K562 (cell line): Measurements from ENCODE around the gene SLC25A36. TPM values are rescaled to one million over a fixed set of nuclear protein-coding genes. Genes with fewer than 3 reads are reported as not detected.

ENCODE experiments used
- ATAC-seq: fragments of 200-7000 bp; cut with Tn5 transposase; 3 replicates; pipeline ENCODE4 v1.9.1; 2020; ENCODE audit warnings: moderate library complexity
- BruUV-seq: library from RNA; stranded (reverse); fragments of 400-500 nt; replicated peaks from 2 replicates; lab custom pipeline; 2021; lab: Mats Ljungman, UMichigan
- CTCF ChIA-PET: fragments of 300-600 bp; formaldehyde crosslinking; extraction: SDS; loops from one replicate; lab custom pipeline; 2021; ENCODE audit warnings: low intra/inter-chr PET ratio; lab: Yijun Ruan, JAX
- POLR2A ChIA-PET: fragments of 300-600, 350-650 bp; sonication (Branson Sonifier 250); formaldehyde crosslinking; extraction: SDS; loops from one replicate; lab custom pipeline; 2021; ENCODE audit warnings: antibody characterized with exemption, inconsistent platforms; lab: Yijun Ruan, JAX
- DNase-seq, 4 experiments: peaks; one replicate each; pipeline versions ENCODE4 v3.0.0 to v3.0.0-alpha.2; 2011 to 2018; ENCODE audit warnings: low spot score in 3 of 4, mixed read lengths in 3 of 4; ENCODE audit errors: extremely low read depth in 1 of 4
- FAIRE-seq: peaks from 2 replicates; lab custom pipeline; 2011; peaks lifted over from hg19 to GRCh38; lab: Jason Lieb, UNC
- H2AFZ ChIP-seq: 2 replicates; pipeline ENCODE4 v1.6.0; 2011; ENCODE audit warnings: low read depth, low read length, control low read depth, inconsistent platforms
- H3K27ac ChIP-seq: fragments of 200-600 bp; 3 replicates; pipeline ENCODE4 v1.8.0; 2011; ENCODE audit warnings: low read depth, mild to moderate bottlenecking, control low read depth, inconsistent platforms, low read length, moderate library complexity, mixed read lengths; ENCODE audit errors: extremely low read depth
- H3K27me3 ChIP-seq, 2 experiments: fragments of 300-600 bp in 1 of 2; 2 replicates in 1 of 2; 3 replicates in 1 of 2; pipeline versions ENCODE4 v1.6.0 to v1.8.0; 2011; ENCODE audit warnings: inconsistent platforms in 2 of 2, low read length in 2 of 2, mild to moderate bottlenecking in 1 of 2, mixed read lengths in 1 of 2, moderate library complexity in 1 of 2; ENCODE audit not compliant: control insufficient read depth in 2 of 2, insufficient read depth in 2 of 2
- H3K36me3 ChIP-seq: fragments of 300-600 bp; 3 replicates; pipeline ENCODE4 v1.8.0; 2011; ENCODE audit warnings: mild to moderate bottlenecking, low read length, inconsistent platforms; ENCODE audit not compliant: control insufficient read depth, insufficient read depth
- H3K4me1 ChIP-seq, 2 experiments: fragments of 200-600 bp in 1 of 2; replicated peaks in 1 of 2; 2 replicates in 1 of 2; 3 replicates in 1 of 2; pipeline versions ENCODE4 v1.5.1 to v1.8.0; 2011; ENCODE audit warnings: inconsistent platforms in 2 of 2, low read length in 2 of 2, mild to moderate bottlenecking in 1 of 2, mixed read lengths in 1 of 2, moderate library complexity in 1 of 2; ENCODE audit not compliant: control insufficient read depth in 2 of 2, insufficient read depth in 2 of 2
- H3K4me2 ChIP-seq: 2 replicates; pipeline ENCODE4 v1.6.1; 2011; ENCODE audit warnings: low read length, control low read depth, inconsistent platforms, mixed read lengths; ENCODE audit not compliant: insufficient read depth
- H3K4me3 ChIP-seq: fragments of 200-600 bp; sonication (generic), shearing (Covaris generic); 2 replicates; pipeline ENCODE4 v1.5.1; 2016; ENCODE audit warnings: control low read depth, inconsistent platforms
- H3K79me2 ChIP-seq: fragments of 200-600 bp; 3 replicates; pipeline ENCODE4 v1.8.0; 2011; ENCODE audit warnings: low read length, inconsistent platforms; ENCODE audit not compliant: control insufficient read depth, insufficient read depth
- H3K9ac ChIP-seq, 2 experiments: 2 replicates each; pipeline versions ENCODE4 v1.6.0 to v1.6.1; 2011; ENCODE audit warnings: low read depth in 2 of 2, low read length in 2 of 2, control low read depth in 1 of 2, inconsistent platforms in 1 of 2, mild to moderate bottlenecking in 1 of 2, mixed read lengths in 1 of 2; ENCODE audit not compliant: insufficient read depth in 1 of 2
- H3K9me1 ChIP-seq: one replicate; pipeline ENCODE4 v1.6.0; 2011; ENCODE audit warnings: inconsistent platforms, mild to moderate bottlenecking, low read length, moderate library complexity; ENCODE audit not compliant: control insufficient read depth, insufficient read depth
- H3K9me3 ChIP-seq: replicated peaks from 2 replicates; pipeline ENCODE4 v1.5.1; 2011; ENCODE audit warnings: low read depth, low read length, inconsistent platforms; ENCODE audit not compliant: control insufficient read depth, insufficient read depth
- H4K20me1 ChIP-seq: replicated peaks from 2 replicates; pipeline ENCODE4 v1.6.1; 2011; ENCODE audit warnings: low read length, inconsistent platforms, mixed read lengths; ENCODE audit not compliant: control insufficient read depth, insufficient read depth
- ADNP ChIP-seq: fragments of 200-800 bp; sonication (Bioruptor generic); IDR thresholded peaks from 2 replicates; pipeline ENCODE4 v1.6.1; 2016; ENCODE audit warnings: missing genetic modification characterization, missing compliant biosample characterization
- ESRRA ChIP-seq: fragments of 450-650 bp; IDR thresholded peaks from 2 replicates; pipeline ENCODE4 v1.6.1; 2014; ENCODE audit warnings: low read depth, mild to moderate bottlenecking, moderate library complexity, borderline replicate concordance
- HNRNPH1 ChIP-seq: fragments of 200-400 bp; formaldehyde crosslinking; optimal IDR thresholded peaks from 2 replicates; pipeline ENCODE3; 2017; ENCODE audit warnings: low read depth, mild to moderate bottlenecking, low read length, moderate library complexity
- JUNB ChIP-seq: fragments of 450-650 bp; formaldehyde crosslinking; conservative IDR thresholded peaks from 2 replicates; pipeline ENCODE4 v1.4.0; 2020; ENCODE audit warnings: mild to moderate bottlenecking
- KLF1 ChIP-seq: fragments of 450-650 bp; IDR thresholded peaks from 2 replicates; pipeline ENCODE4 v1.6.1; 2016; ENCODE audit warnings: missing genetic modification characterization, missing compliant biosample characterization
- WGBS: fragments of 100-300 bp; shearing (Covaris generic); methylation state at CpG from one replicate; pipeline ENCODE4 v1.1.6; 2016; ENCODE audit warnings: low coverage, mixed read lengths; ENCODE audit not compliant: insufficient coverage; ENCODE audit errors: missing lambda C conversion rate; 5-methylcytosine and 5-hydroxymethylcytosine counted together
- in situ Hi-C: fragments of 300-500 bp; cut with MboI; formaldehyde crosslinking; loops from 4 replicates; pipeline ENCODE4 v1.15.0; 2018; ENCODE audit warnings: inconsistent platforms, mixed read lengths
- intact Hi-C: fragments of 100-400 bp; cut with micrococcal nuclease; formaldehyde crosslinking; loops from 2 replicates; pipeline ENCODE4 v1.14.2; 2022
- polyA plus RNA-seq, 8 experiments: library from polyadenylated mRNA; depleted of rRNA in 4 of 8; stranded (reverse) in 5 of 8; unstranded in 3 of 8; fragments of >200 nt; fragmentation: Nextera tagmentation in 2 of 8; fragmentation: Illumina TruSeq in 1 of 8; extraction: Ambion mirVana in 2 of 8; extraction: Trizol in 1 of 8; gene quantifications; 2 replicates each; pipeline versions ENCODE4 v1.2.1 to v1.2.3, GENCODE V29; 2011 to 2014; ENCODE audit warnings: inconsistent platforms in 1 of 8, missing spikeins in 1 of 8
- total RNA-seq, 7 experiments: library from RNA; depleted of rRNA in 6 of 7; stranded (reverse); fragments of >200 nt in 6 of 7; fragmentation: Illumina TruSeq in 2 of 7; extraction: Trizol in 2 of 7; gene quantifications; 2 replicates each; pipeline versions ENCODE4 v1.2.1 to v1.2.3, GENCODE V29; 2011 to 2021; ENCODE audit warnings: low replicate concordance in 1 of 7
- TF ChIP-seq, protein P1 (sequence below): fragments of 250-450 bp; sonication (Bioruptor Pico); IDR thresholded peaks from 2 replicates; pipeline ENCODE4 v1.4.0; 2020; ENCODE audit warnings: mild to moderate bottlenecking, moderate library complexity, borderline replicate concordance
- TF ChIP-seq, protein P2 (sequence below): IDR thresholded peaks from 3 replicates; pipeline ENCODE4 v1.6.1; 2011; ENCODE audit warnings: borderline replicate concordance, mild to moderate bottlenecking; ENCODE audit not compliant: insufficient read length, insufficient read depth
- TF ChIP-seq, protein P3 (sequence below): fragments of 450-650 bp; IDR thresholded peaks from 2 replicates; pipeline ENCODE4 v1.6.1; 2018; ENCODE audit not compliant: partially characterized antibody

Gene SLC25A36
- total and polyA plus RNA-seq, 9 of the 15 experiments (the other 6 are each of a cell fraction or from before 2014, with no cell fraction given), result 12.0 to 95.3 (median 43.3) TPM

DNA sequence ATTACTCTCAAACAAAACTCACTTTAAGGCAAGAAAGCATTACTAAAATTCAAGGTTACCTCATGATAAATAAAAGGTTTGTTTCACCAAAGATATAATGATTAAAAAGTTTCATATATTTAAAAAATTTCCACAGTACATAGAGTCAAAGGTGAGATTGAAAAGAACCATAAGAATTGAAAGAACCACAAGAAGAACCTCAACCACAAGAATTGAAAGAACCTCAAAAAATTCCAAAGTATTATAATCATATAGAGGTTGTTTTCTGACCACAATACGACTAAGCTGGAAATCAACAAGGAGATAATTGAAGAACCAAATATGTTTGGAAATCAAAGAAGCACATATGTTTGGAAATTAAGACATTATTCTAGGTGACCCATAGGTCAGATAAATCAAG, 52.7 kb downstream of the SLC25A36 start:
- ATAC-seq, result no peak
- H3K9ac ChIP-seq, result no peak overlapping the region
- in situ Hi-C loops, result no loop called here
- TF ChIP-seq JUNB (no peak), ESRRA (no peak), KLF1 (no peak), ADNP (no peak), HNRNPH1 (no peak)
- TF ChIP-seq, protein P1, sequence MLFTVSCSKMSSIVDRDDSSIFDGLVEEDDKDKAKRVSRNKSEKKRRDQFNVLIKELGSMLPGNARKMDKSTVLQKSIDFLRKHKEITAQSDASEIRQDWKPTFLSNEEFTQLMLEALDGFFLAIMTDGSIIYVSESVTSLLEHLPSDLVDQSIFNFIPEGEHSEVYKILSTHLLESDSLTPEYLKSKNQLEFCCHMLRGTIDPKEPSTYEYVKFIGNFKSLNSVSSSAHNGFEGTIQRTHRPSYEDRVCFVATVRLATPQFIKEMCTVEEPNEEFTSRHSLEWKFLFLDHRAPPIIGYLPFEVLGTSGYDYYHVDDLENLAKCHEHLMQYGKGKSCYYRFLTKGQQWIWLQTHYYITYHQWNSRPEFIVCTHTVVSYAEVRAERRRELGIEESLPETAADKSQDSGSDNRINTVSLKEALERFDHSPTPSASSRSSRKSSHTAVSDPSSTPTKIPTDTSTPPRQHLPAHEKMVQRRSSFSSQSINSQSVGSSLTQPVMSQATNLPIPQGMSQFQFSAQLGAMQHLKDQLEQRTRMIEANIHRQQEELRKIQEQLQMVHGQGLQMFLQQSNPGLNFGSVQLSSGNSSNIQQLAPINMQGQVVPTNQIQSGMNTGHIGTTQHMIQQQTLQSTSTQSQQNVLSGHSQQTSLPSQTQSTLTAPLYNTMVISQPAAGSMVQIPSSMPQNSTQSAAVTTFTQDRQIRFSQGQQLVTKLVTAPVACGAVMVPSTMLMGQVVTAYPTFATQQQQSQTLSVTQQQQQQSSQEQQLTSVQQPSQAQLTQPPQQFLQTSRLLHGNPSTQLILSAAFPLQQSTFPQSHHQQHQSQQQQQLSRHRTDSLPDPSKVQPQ (CRISPR knock-in tag), result no peak
- TF ChIP-seq, protein P2, sequence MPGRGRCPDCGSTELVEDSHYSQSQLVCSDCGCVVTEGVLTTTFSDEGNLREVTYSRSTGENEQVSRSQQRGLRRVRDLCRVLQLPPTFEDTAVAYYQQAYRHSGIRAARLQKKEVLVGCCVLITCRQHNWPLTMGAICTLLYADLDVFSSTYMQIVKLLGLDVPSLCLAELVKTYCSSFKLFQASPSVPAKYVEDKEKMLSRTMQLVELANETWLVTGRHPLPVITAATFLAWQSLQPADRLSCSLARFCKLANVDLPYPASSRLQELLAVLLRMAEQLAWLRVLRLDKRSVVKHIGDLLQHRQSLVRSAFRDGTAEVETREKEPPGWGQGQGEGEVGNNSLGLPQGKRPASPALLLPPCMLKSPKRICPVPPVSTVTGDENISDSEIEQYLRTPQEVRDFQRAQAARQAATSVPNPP, result no peak
- TF ChIP-seq, protein P3, sequence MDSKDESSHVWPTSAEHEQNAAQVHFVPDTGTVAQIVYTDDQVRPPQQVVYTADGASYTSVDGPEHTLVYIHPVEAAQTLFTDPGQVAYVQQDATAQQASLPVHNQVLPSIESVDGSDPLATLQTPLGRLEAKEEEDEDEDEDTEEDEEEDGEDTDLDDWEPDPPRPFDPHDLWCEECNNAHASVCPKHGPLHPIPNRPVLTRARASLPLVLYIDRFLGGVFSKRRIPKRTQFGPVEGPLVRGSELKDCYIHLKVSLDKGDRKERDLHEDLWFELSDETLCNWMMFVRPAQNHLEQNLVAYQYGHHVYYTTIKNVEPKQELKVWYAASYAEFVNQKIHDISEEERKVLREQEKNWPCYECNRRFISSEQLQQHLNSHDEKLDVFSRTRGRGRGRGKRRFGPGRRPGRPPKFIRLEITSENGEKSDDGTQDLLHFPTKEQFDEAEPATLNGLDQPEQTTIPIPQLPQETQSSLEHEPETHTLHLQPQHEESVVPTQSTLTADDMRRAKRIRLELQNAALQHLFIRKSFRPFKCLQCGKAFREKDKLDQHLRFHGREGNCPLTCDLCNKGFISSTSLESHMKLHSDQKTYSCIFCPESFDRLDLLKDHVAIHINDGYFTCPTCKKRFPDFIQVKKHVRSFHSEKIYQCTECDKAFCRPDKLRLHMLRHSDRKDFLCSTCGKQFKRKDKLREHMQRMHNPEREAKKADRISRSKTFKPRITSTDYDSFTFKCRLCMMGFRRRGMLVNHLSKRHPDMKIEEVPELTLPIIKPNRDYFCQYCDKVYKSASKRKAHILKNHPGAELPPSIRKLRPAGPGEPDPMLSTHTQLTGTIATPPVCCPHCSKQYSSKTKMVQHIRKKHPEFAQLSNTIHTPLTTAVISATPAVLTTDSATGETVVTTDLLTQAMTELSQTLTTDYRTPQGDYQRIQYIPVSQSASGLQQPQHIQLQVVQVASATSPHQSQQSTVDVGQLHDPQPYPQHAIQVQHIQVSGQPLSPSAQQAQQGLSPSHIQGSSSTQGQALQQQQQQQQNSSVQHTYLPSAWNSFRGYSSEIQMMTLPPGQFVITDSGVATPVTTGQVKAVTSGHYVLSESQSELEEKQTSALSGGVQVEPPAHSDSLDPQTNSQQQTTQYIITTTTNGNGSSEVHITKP, result no peak
- TF ChIP-seq, all 486 proteins: peak for 0
- no peaks in the 10 kb centered on the region for H3K79me2 ChIP-seq
- no peak for DNase-seq
- FAIRE-seq, result no peak
- no peaks in the 10 kb centered on the region for H4K20me1 ChIP-seq
- H3K9me1 ChIP-seq, result no peaks in the 10 kb centered on the region
- no peaks in the 10 kb centered on the region for H3K4me1 ChIP-seq
- no peak overlapping the region for H2AFZ ChIP-seq
- ChIA-PET POLR2A (no interaction called here), CTCF (no interaction called here)
- H3K9me3 ChIP-seq, result no peaks in the 10 kb centered on the region
- H3K36me3 ChIP-seq, result no peaks in the 10 kb centered on the region
- no peaks in the 10 kb centered on the region for H3K27me3 ChIP-seq
- 0% methylated on average over 1 of the region's 1 CpG for WGBS
- intact Hi-C loops, result no loop called here
- BruUV-seq, result no TSS peak
- no peak overlapping the region for H3K4me2 ChIP-seq
- no peak overlapping the region for H3K27ac ChIP-seq
- no peak overlapping the region for H3K4me3 ChIP-seq
